Smooth muscle cell of the brain vasculature (primary cell): Measurements from ENCODE around the gene HOXD9.

Source experiments
- DNase-seq: peaks from one replicate; pipeline ENCODE4 v3.0.0-alpha.2; 2012; ENCODE audit warnings: low read depth, low spot score

Gene HOXD9

DNA sequence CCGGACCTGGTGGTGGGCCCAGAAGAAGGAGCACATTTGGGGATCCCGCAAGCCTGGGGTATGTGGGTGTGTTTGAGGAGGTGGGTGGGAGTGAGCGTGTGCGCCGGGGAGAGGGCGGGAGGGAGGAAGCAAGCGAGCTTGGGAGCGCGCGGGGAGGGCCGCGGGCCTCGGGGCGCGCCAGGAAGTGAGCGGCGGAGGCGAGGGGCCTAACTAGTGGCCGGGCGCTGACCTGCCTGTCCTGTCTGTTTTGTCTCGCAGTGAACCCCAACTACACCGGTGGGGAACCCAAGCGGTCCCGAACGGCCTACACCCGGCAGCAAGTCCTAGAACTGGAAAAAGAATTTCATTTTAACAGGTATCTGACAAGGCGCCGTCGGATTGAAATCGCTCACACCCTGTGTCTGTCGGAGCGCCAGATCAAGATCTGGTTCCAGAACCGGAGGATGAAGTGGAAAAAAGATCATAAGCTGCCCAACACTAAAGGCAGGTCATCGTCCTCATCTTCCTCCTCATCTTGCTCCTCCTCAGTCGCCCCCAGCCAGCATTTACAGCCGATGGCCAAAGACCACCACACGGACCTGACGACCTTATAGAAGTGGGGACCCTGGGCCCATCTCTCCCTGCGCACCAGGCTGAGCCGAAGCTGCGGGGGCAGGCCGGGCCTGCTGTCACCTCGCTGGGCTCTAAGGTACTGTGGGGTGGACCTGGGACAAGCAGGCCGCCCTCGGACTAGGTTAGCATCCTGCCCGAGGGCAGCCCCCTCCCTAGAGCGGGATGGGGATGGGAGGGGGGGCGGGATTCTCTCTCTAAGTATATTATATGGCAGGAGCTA is 30.0 kb downstream of the HOXD9 start:
- no peak for DNase-seq

DNA sequence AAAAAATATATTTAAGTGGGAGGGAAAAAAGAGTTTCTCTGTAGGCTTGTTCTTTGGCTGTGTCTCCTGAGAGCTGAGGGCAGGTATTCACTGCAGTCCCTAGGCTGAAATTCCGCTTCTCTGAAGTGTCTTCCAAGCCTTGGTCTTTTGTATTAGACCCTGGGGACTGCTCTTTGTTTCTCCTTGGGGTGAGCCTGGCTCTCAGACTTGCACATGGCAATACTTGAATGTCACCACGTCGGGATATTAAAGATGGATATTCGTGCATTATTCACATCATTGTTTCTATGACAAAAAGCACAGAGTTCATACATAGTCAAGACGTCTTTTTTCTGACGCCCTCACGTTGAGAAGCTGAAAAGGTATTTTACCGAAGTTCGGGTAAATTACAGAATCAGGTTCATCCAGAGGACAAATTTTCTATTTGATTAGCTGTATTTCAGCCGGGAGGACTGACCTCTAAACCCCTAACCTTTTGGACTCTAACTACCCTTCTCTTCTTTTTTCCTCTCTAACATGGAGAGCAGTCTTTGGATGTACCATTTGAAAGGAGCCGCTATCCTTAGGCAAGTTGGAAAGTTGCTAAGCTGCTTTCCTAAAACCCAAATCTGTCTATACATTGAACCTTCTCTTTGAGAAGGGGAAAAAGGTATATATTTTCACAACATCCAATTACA is 32.2 kb downstream of the HOXD9 start:
- no peak for DNase-seq

DNA sequence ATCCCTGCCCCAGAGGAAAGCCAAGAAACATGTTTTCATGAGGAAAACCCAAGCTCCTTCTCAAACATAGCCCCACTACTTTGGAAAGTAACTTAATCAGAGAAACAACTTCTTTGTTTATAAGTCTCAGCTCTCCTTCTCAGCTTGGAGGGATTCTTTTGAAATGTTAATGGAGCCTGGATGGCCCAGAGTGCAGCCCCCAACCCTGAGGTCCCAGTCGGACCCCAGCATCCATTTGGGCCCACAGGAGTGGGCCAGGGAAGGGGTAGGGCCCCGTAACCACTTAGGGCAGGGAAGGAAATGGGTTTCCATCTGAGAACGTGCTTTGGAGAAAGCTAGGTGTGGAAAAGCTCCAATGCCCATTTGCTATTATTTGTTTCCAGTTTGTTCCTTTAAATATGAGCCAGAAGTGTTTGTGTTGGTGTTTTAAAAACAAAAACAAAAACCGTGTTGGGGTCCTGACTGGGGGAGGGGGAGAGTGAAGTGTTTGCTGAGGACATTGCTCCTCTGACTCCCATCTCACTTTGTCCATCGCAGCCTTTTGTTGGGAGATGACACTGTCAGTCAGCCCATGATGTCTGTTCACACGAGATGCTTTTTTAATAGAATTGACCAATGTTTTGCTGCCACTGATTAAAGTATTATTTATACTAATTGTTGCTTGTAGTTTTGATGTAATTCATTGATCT is 33.0 kb downstream of the HOXD9 start:
- no peak for DNase-seq

DNA sequence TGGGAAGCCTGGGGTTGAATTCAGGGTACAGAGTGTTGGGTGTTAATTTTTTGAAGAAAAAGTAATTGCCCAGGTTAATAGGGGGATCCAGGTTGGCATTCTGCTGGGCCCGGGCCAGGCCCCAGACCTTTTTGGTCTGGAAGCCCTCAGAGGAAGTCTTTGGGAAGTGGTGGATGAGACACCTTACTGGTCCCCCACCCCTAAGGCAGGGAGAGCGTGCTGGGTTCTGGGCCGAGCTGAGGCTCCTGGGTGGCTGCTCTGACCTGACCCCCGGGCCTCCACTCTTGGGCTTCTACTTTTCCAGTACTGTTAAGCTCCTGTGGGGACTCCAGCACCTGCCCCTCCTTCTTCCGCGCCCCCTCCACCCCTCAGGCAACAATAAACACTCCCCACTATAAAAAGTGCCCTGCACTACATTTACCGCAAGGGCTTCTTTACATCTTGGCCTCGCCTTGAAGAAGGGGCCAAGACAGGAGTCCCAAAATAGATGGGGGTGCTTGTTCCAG is 33.8 kb downstream of the HOXD9 start:
- no peak for DNase-seq

DNA sequence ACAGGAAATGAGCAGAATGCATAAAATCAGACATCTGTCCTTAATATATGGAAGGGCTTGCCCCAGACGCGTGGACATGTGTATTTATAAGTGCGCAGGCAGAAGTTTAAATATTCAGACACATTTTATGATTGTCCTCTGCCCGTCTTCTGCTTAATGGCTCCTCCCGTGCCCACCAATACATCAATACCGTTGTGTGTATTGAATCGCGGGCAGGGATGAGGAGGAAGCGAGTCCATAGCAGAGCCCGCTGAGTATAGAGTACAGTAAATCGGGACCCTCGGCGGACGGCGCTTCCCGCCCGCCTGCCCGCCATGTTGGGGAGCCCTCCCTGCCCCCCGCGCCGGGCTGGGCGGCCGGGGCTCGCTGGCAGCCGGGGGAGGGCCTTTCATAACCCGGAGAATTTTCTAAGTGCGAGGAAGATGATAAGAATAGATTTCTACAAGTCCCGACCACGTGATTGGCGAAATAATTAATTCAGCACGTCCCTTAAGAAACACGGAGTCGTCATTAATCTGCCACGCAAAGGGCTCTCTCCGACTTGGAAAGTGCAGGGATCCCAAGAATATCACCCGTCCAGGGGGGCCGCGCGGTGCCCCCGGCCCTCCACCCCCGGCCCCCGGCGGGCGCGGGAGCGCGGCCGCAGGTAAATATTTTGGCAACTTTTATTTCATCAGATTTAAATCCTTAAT is 34.4 kb downstream of the HOXD9 start, which contains the start of gene HOXD3:
Gene HOXD3 (plus strand): TSS at position 501 of the 692 bp plus-strand sequence. CDS start 11,808 bp downstream, outside the sequence.
- DNase-seq = no peak

DNA sequence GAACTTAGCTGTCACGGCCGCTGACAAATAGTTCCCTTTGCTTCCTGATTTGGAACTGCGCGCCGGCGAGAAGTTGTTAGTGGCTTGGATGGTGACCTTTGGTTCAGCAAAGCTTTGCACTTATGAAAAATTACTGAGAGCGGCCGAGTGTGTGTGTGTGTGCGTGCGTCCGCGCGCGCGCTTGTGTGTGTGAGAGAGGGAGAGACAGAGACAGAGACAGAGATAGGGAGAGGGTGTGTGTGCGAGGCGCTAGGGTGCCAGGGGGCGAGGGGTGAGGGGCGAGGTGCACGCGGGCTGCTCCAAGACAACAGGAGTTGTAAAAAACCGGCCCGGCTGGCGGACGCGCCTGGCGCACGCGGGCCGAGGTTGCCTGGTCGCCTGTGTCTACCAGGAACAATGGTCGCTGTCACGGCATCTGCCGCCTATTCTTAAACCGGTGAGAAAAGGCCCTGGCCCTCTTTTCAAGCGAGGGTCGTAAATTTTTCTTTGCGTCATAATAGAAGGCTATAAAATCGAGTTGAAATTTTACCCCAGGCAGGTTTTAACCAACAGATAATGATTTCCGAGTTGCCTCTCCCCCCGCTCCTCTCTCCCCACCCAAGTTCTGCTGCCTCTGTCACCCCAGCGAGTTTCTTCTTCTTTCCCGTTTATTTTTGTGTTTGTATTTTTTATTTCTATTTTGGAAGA is 35.1 kb downstream of the HOXD9 start:
- DNase-seq = no peak

DNA sequence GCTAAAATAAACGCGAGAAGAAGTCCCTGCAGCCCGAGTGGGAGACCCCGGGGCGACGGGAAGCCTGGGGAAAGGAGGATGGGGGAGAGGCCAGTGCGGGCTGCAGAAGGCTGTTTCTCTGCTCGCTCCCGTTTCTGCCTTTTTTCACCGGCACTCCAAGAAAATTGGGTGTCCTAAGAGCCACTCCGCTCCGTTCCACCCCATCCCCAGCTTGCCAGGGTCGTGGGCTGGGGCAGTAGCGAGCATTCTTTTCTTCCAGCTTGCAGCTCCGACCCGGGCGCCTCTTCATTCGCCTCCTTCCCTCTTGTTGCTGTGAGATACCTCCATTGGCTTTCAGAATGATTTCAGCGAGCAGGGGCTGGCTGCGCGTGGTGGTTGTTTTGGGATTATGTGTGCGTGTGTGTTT is 35.7 kb downstream of the HOXD9 start:
- no peak for DNase-seq

DNA sequence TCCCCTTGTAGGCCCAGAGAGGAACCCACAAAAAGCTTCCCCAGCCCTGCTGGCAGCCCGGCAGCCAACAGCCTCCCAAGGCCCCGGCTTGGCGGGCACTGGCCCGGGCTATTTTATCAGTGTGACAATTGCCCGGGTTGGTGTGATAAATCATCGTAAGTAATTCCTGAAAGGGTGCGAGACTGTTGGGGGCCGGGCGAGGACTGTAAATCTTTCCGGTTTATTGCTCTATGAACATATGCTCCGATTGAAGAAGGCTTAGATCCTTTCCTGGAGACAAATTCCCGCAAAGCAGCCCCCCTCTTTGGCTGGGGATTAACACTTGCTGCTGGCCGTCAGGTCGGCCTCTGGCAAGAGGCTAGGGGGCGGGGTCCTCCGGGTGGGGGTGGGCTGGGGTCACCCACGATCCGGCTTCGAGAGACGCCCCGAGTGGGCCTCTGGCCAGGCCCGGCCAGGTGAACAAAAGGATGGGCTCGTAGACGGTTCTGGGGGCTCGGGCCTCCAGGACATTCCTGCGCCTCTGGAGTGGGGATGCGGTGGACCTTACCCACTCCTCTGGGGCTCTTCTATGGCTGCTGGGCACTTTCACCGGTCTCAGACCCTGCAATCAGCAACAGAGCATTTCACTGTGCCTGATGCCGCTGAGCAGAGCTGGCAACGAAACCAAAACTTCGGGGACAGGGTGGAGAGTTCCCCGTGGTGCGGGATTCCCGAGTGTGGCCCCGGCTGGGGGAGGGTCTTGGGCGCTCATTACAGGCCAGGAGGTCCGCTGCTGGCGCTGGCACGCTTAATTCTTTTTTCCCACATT is 36.5 kb downstream of the HOXD9 start:
- no peak for DNase-seq

DNA sequence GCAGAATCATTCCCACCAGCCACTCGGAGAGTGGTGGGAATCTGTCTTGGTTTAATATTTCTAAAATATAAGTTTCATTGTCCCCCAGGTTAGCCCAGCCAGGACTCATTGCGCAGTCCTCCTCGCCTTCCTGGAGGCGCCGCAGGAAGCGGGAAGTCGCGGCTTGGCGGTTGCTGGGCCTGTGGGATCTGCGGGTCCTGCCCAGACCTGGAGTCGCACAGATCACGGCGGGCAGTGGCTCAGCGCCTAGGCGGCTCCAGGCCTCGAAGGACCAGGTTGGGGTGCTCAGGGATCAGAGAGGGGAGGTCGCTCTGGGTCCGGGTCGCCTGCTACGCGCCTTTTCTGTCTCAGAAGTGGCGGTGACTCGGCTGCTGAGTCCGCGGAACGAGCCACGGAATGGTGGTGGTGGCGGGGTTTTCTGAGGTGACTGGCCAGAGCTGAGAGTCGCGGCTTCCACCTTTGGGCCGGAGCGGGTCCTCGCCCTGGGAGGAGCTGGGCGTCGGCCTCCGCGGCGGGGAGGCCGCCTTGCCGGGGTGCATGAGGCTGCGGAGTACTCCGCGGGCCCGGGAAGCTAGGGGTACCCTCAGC is 37.2 kb downstream of the HOXD9 start:
- no peak for DNase-seq

DNA sequence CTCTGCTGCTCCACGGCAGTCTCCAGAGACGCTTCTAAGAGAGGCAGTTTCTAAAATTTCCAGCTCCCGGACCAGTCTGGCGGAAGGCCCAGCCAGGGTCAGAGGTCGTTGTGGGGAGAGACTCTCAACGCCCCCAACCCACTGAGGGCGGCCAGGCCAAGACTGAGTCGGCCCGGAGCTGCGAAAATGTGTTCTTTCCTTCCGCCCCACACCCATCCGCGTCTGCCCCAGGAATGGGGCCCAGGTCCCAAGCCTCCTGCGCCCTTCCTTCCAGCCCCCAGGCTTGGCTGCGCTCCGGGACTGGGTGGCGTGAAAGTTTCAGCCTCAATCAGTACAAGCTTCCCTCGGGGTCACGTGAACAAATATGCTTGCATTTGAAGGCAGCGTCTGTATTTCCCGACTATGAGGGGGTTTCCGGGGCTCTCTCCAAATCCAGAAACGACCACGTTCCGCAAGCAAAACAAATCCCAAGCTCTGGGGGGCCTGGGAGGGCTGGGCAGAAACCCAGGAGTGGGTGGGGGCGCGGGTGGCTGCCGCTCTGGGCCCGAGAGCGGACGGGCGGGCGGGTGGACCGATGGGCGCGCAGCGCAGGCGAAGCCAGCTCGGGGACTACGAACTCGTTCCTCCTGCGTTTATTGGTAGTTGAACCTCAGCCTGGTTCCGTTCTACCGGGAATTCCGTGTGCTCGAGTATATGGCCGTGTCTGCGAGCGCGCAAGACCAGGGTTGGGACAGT is 37.9 kb downstream of the HOXD9 start:
- no peak for DNase-seq

DNA sequence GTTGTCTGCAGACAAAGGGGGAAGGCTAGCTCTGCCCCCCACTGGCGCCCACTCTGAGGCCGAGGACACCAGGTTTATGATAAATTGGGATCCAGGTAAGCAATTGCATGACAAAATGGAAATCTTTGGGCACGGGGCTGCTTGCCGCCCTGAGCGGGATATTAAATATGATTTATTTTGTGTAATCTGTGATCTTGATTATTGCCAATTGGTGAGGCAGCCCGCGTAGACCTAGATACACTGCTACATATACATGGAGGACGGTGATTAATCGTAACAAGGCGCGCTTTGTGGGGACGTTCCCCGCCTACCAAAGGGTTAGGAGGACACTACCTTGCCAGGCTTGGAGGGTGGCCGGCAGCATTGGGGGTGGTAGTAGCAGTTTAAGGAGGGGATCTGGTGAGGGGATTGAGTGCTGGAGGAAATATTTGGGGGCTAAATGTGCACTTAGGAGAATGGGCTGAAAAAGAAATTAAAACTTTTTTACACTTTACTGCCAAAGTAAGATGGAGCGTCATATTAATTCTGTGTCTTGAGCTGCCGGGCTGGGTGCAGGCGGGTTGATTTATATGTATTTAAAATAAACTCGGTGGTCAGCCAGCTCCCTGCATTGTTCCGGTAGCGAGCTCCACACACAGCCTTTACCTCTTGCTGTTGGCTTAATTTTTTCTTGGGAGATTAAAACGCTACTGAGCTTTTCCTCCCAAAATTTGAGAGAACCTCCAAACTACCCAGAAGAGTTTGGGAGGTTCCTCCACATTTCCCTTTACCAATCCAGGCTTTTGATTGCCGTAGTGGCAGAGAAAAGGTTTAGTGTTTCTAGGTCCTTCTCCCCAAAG is 38.7 kb downstream of the HOXD9 start:
- DNase-seq = no peak

DNA sequence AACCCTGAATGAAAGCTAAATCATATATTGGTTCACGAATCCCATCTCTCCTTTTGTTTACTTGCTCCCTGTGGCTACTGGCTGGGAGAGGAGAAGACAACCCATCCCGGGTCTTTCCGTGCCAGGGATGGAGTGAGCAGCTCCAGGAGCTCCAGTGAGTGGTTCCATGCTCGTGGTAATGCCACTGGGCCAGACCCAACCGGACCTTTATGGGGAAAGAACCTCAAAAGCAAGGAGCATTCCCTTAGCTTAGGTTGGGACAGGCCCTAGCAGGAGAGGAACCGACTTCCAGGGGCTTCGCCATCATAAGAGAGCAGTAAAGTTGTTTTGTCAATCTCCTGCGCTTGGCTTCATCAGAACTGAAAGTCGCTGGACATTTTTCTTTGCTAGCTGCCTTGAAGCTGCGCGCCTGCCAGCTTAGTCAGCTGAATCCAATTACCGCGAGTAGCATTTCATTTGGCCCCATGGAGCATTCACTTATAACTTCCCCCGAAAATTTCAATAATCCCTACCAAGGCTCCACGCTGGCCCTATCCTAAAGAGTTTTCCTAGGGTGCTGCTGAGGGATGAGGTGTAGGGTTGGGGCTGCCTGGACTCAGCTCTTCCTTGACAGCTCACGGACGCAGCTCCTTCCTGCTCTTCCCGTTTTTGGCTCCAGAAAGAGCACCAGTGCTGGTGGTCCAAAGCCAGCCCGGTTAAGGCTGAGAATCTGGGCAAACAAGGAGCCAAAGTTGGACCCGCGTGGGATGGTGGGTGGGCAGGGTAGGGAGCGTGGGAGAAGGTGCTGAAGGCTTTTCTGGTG is 39.5 kb downstream of the HOXD9 start:
- DNase-seq = no peak

DNA sequence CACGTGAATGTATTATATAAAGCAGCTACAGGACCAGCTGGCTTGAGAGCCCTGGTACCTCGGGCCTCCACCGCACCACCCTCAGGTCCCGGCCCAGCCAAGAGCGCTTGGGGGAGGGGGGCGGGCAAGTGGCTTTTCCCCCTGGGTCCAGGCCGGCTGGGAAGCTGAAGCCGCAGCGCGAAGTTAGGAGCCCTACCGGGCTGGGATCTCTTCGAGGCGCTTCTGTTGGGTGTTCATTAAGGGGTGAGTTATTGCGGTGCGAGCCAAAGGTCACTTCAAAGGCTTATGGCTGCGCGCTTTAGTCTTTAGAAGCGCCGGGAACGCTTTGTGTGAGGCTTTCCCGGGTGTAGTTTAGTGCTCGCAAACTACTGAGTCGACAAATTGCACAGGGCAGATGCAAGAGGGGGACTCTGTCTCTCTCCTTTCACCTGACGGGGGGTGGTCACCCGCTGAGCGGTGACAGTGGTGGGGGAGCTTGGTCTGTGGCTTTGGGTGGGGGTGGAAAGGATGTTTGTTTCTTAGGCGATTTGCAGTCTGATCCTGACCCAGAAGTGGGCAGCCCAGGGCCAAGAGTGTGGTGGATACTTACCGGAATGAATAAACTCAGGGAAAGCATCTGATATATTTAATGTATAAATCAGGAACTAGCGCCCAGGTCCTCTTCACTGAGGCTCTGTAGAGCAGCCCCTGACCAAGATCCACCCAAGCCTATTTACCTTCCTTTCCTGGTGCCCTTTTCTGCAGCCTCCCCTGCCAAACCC is 40.6 kb downstream of the HOXD9 start:
- no peak for DNase-seq

DNA sequence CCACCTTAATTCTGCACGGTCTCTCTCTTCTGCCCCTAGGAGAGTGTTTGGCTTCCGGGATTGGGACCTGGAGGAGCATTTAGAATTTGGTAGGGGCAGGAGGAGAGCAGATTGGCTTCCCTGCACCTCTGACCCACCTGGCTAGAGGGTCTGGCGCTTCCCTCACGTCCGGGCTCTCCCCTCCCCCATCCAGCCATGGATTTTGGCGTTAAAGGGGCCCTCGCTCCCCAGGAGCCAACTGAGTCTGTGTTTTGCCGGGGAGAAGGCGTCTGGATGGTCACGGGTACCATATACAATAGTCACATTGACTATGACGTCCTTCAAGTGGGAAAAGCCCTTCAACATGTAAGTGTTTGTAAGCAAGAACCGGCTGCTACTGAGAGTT is 41.1 kb downstream of the HOXD9 start:
- DNase-seq = no peak

DNA sequence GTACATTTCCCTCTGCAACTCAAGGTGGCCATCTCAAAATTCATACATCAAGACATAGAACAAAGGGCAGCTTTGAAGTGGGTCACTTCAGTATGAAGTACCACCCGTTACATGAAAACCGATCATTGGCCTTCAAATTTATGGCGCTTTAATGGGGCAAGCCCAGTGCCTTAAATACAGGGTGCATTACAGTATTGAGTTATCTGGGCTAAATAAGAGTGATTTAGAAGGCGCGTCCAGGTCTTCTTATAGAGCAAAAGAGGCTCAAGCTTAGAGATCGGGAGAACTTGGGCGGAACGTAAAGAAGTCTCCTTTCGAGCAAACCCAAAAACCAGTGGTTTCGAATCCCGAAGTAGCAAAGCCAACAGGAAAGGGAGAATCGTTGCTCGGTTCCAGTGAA is 41.7 kb downstream of the HOXD9 start:
- DNase-seq = no peak

DNA sequence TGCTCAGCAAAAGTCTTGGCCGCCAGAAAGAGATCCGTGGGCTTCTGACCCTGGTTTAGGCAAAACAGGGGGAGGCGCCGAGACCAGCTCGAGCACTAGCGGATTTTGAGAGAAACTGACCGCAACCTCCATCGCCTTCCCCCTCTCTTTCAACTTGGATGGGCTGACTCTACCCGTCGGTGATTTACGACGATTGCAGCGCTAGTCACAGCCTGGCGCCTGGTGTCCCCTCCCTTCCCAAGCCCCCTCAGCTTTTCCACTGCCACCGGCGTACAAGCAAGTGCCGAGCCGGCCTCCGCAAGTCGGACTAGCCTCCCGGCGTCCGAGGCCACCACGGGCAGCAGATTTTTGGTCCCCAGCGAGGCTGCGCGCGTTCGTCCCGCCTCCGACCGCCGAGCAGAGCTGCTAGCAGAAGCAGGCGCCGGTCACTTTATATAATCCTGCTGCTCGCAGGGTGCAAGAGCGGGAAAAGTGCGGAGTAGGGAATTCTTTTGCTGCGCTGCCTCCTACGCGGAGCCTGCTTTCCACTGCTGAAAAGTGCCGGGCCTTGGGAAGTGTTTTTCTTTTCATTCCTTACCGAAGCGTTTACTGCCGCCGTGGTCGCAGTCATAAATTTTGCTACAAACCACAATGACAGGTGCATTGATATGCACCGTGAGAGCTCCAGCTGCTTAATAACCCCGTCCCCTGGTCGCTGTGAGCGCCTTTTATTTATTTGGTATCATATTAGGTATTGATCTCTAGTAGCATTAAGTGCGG is 42.3 kb downstream of the HOXD9 start:
- DNase-seq = no peak
